Upper lobe of left lung (tissue), 4 donors: ENCODE measurements around the gene PDHB.

ENCODE experiments used
- EP300 ChIP-seq, 4 donors: sonication (generic); formaldehyde crosslinking; IDR thresholded peaks; one replicate each; pipeline ENCODE4 v1.5.1; 2017; ENCODE audit warnings: antibody characterized with exemption in 4 of 4, control low read depth in 2 of 4
- POLR2A ChIP-seq, 4 donors: fragments of 450-650 bp; IDR thresholded peaks; one replicate each; pipeline ENCODE4 v1.5.1; 2016 to 2017; ENCODE audit warnings: antibody characterized with exemption in 4 of 4, mild to moderate bottlenecking in 2 of 4
- POLR2AphosphoS5 ChIP-seq, 2 donors: sonication (generic); formaldehyde crosslinking; IDR thresholded peaks; one replicate each; pipeline ENCODE4 v1.5.1; 2017; ENCODE audit warnings: antibody characterized with exemption in 2 of 2
- TF ChIP-seq, protein P1 (sequence below), 6 experiments: fragments of 450-650 bp in 4 of 6; fragments of 200-600 bp in 2 of 6; sonication (generic) in 2 of 6; IDR thresholded peaks; one replicate each; pipeline ENCODE4 v1.5.1; 2016 to 2019; ENCODE audit warnings: antibody characterized with exemption in 6 of 6

- TF ChIP-seq, protein P1, sequence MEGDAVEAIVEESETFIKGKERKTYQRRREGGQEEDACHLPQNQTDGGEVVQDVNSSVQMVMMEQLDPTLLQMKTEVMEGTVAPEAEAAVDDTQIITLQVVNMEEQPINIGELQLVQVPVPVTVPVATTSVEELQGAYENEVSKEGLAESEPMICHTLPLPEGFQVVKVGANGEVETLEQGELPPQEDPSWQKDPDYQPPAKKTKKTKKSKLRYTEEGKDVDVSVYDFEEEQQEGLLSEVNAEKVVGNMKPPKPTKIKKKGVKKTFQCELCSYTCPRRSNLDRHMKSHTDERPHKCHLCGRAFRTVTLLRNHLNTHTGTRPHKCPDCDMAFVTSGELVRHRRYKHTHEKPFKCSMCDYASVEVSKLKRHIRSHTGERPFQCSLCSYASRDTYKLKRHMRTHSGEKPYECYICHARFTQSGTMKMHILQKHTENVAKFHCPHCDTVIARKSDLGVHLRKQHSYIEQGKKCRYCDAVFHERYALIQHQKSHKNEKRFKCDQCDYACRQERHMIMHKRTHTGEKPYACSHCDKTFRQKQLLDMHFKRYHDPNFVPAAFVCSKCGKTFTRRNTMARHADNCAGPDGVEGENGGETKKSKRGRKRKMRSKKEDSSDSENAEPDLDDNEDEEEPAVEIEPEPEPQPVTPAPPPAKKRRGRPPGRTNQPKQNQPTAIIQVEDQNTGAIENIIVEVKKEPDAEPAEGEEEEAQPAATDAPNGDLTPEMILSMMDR (IDR thresholded peaks at IDR 0.05): no peak
- TF ChIP-seq POLR2AphosphoS5 (IDR thresholded peaks at IDR 0.05) (no peak), POLR2A (IDR thresholded peaks at IDR 0.05) (no peak), EP300 (IDR thresholded peaks at IDR 0.05) (no peak)
Observed at GRCh38 chr3:58478781-58479180, 45.1 kb upstream of the PDHB start.
